Ovary (tissue), 3 donors: ENCODE results near the gene SERPINB7.

Experiments used
- CTCF ChIP-seq, 3 donors: fragments of 450-650 bp in 2 of 3; fragments of 200-600 bp in 1 of 3; IDR thresholded peaks; one replicate each; pipeline versions ENCODE4 v1.5.1 to v1.8.0; 2016 to 2022; ENCODE audit warnings: antibody characterized with exemption in 3 of 3, mild to moderate bottlenecking in 1 of 3
- POLR2A ChIP-seq: fragments of 450-650 bp; IDR thresholded peaks from one replicate; pipeline ENCODE4 v1.6.1; 2017; ENCODE audit warnings: antibody characterized with exemption, mild to moderate bottlenecking, moderate library complexity
- donor health status: DM: no; HTN: no; CAD: no.

GRCh38 chr18:63828656-63829055, 53.4 kb downstream of the SERPINB7 start:
- TF ChIP-seq POLR2A (no peak), CTCF (IDR thresholded peaks at IDR 0.05) (no peak)
